H9 (cell line): ENCODE data around the gene AFDN. TPM values are rescaled to one million over a fixed set of nuclear protein-coding genes. Genes with fewer than 3 reads are reported as not detected.

Experiments
- DNase-seq: peaks from one replicate; pipeline ENCODE4 v3.0.0-alpha.2; 2017
- H2AFZ ChIP-seq: one replicate; pipeline ENCODE4 v1.6.1; 2013; ENCODE audit warnings: mild to moderate bottlenecking, low read length, control low read depth, moderate library complexity
- H2AK5ac ChIP-seq: 2 replicates; pipeline ENCODE4 v1.6.1; 2013; ENCODE audit warnings: low read length, control low read depth, mixed read lengths; ENCODE audit not compliant: insufficient read length
- H2BK120ac ChIP-seq: one replicate; pipeline ENCODE4 v1.6.1; 2013; ENCODE audit warnings: low read depth, mild to moderate bottlenecking, low read length, control low read depth, inconsistent platforms; ENCODE audit not compliant: poor library complexity, severe bottlenecking
- H2BK12ac ChIP-seq: 2 replicates; pipeline ENCODE4 v1.6.1; 2013; ENCODE audit warnings: low read length, control low read depth, mixed read lengths, low read depth; ENCODE audit not compliant: insufficient read length
- H2BK15ac ChIP-seq: 2 replicates; pipeline ENCODE4 v1.6.1; 2013; ENCODE audit warnings: low read depth, low read length, control low read depth
- H2BK20ac ChIP-seq: one replicate; pipeline ENCODE4 v1.6.1; 2013; ENCODE audit warnings: low read depth, mild to moderate bottlenecking, low read length, control low read depth, inconsistent platforms; ENCODE audit not compliant: poor library complexity, severe bottlenecking
- H2BK5ac ChIP-seq: 2 replicates; pipeline ENCODE4 v1.6.1; 2013; ENCODE audit warnings: low read length, control low read depth, mixed read lengths; ENCODE audit not compliant: insufficient read length
- H3K14ac ChIP-seq: 2 replicates; pipeline ENCODE4 v1.6.1; 2013; ENCODE audit warnings: low read length, control low read depth; ENCODE audit not compliant: insufficient read depth
- H3K18ac ChIP-seq: 2 replicates; pipeline ENCODE4 v1.6.1; 2013; ENCODE audit warnings: low read depth, mild to moderate bottlenecking, mixed read lengths, low read length, control low read depth; ENCODE audit not compliant: insufficient read length
- H3K23ac ChIP-seq: 2 replicates; pipeline ENCODE4 v1.6.1; 2013; ENCODE audit warnings: low read length, control low read depth, mixed read lengths, low read depth; ENCODE audit not compliant: insufficient read length
- H3K23me2 ChIP-seq: 2 replicates; pipeline ENCODE4 v1.6.1; 2013; ENCODE audit warnings: low read depth, mild to moderate bottlenecking, mixed read lengths, low read length, control low read depth; ENCODE audit not compliant: insufficient read length, poor library complexity, severe bottlenecking
- H3K27ac ChIP-seq: 2 replicates; pipeline ENCODE4 v1.5.1; 2013; ENCODE audit warnings: low read length, control low read depth, mixed read lengths, low read depth; ENCODE audit not compliant: insufficient read length
- H3K27me3 ChIP-seq: 2 replicates; pipeline ENCODE4 v1.6.1; 2013; ENCODE audit warnings: low read length, control low read depth, inconsistent platforms; ENCODE audit not compliant: insufficient read depth
- H3K4ac ChIP-seq: 2 replicates; pipeline ENCODE4 v1.6.1; 2013; ENCODE audit warnings: low read depth, mild to moderate bottlenecking, control low read depth, inconsistent platforms, low read length, moderate library complexity
- H3K4me1 ChIP-seq: 2 replicates; pipeline ENCODE4 v1.6.1; 2013; ENCODE audit warnings: low read length, control low read depth, inconsistent platforms; ENCODE audit not compliant: insufficient read depth
- H3K4me2 ChIP-seq: 2 replicates; pipeline ENCODE4 v1.6.1; 2013; ENCODE audit warnings: low read length, control low read depth, mixed read lengths; ENCODE audit not compliant: insufficient read length, insufficient read depth
- H3K56ac ChIP-seq: 2 replicates; pipeline ENCODE4 v1.6.1; 2013; ENCODE audit warnings: low read depth, mild to moderate bottlenecking, mixed read lengths, low read length, control low read depth; ENCODE audit not compliant: insufficient read length
- H3K79me1 ChIP-seq: 2 replicates; pipeline ENCODE4 v1.6.1; 2013; ENCODE audit warnings: low read depth, mild to moderate bottlenecking, moderate library complexity, low read length, control low read depth, inconsistent platforms; ENCODE audit not compliant: insufficient read depth, poor library complexity, severe bottlenecking
- H3K79me2 ChIP-seq: 2 replicates; pipeline ENCODE4 v1.6.1; 2013; ENCODE audit warnings: low read length, control low read depth, inconsistent platforms; ENCODE audit not compliant: insufficient read depth
- H3K9ac ChIP-seq: 2 replicates; pipeline ENCODE4 v1.6.1; 2013; ENCODE audit warnings: low read length, control low read depth, mixed read lengths; ENCODE audit not compliant: insufficient read length; ENCODE audit errors: extremely low read depth
- H3K9me3 ChIP-seq: one replicate; pipeline ENCODE4 v1.6.1; 2013; ENCODE audit warnings: low read depth, low read length, inconsistent platforms; ENCODE audit not compliant: control insufficient read depth
- H3T11ph ChIP-seq: one replicate; pipeline ENCODE4 v1.6.1; 2013; ENCODE audit warnings: mild to moderate bottlenecking, low read length, control low read depth, inconsistent platforms
- H4K20me1 ChIP-seq: one replicate; pipeline ENCODE4 v1.6.1; 2013; ENCODE audit not compliant: control insufficient read depth, insufficient read length, insufficient read depth
- H4K5ac ChIP-seq: 2 replicates; pipeline ENCODE4 v1.6.1; 2013; ENCODE audit warnings: low read depth, mild to moderate bottlenecking, mixed read lengths, low read length, control low read depth; ENCODE audit not compliant: insufficient read length
- H4K8ac ChIP-seq: replicated peaks from 2 replicates; pipeline ENCODE4 v1.6.1; 2013; ENCODE audit warnings: low read length, control low read depth, mixed read lengths, low read depth; ENCODE audit not compliant: insufficient read length
- H4K91ac ChIP-seq: 2 replicates; pipeline ENCODE4 v1.6.1; 2013; ENCODE audit warnings: low read depth, mild to moderate bottlenecking, moderate library complexity, mixed read lengths, low read length, control low read depth; ENCODE audit not compliant: insufficient read length
- H3K27ac Mint-ChIP-seq, 3 experiments: 2 replicates in 2 of 3; 3 replicates in 1 of 3; pipeline ENCODE4 v1.8.0; 2020 to 2021; ENCODE audit warnings: mixed read lengths in 3 of 3, mild to moderate bottlenecking in 1 of 3, moderate library complexity in 1 of 3
- H3K27me3 Mint-ChIP-seq: 2 replicates; pipeline ENCODE4 v1.8.0; 2021; ENCODE audit warnings: low read depth, mild to moderate bottlenecking, moderate library complexity, mixed read lengths
- H3K36me3 Mint-ChIP-seq, 3 experiments: 2 replicates in 2 of 3; 3 replicates in 1 of 3; pipeline ENCODE4 v1.8.0; 2020 to 2021; ENCODE audit warnings: low read depth in 3 of 3, mixed read lengths in 3 of 3; ENCODE audit not compliant: insufficient read depth in 1 of 3
- H3K4me1 Mint-ChIP-seq, 2 experiments: 2 replicates each; pipeline ENCODE4 v1.8.0; 2020; ENCODE audit warnings: mixed read lengths in 2 of 2
- H3K4me3 Mint-ChIP-seq, 2 experiments: 2 replicates in 1 of 2; 3 replicates in 1 of 2; pipeline ENCODE4 v1.8.0; 2020 to 2021; ENCODE audit warnings: mild to moderate bottlenecking in 2 of 2, mixed read lengths in 2 of 2, moderate library complexity in 1 of 2
- H3K9me3 Mint-ChIP-seq, 2 experiments: 2 replicates in 1 of 2; 3 replicates in 1 of 2; pipeline ENCODE4 v1.8.0; 2020; ENCODE audit warnings: mild to moderate bottlenecking in 2 of 2, mixed read lengths in 2 of 2, moderate library complexity in 1 of 2
- WGBS: extraction: QIAGEN DNeasy Blood & Tissue Kit; methylation state at CpG from one replicate; pipeline ENCODE4 v1.1.7; 2013; ENCODE audit warnings: missing lambda C conversion rate, low lambda C conversion rate, mixed read lengths; ENCODE audit not compliant: insufficient read length; ENCODE audit errors: extremely low coverage; 5-methylcytosine and 5-hydroxymethylcytosine counted together
- total RNA-seq: library from RNA; stranded (reverse); gene quantifications from 2 replicates; pipeline ENCODE4 v1.2.1, GENCODE V29; 2021
- TF ChIP-seq, protein P1 (sequence below): fragments of 200-600 bp; sonication (generic); conservative IDR thresholded peaks from 3 replicates; pipeline ENCODE4 v1.8.0; 2021; ENCODE audit warnings: antibody characterized with exemption, mild to moderate bottlenecking

The AFDN gene
- total RNA-seq, 1 experiment from 2014 or later = 157 TPM

DNA sequence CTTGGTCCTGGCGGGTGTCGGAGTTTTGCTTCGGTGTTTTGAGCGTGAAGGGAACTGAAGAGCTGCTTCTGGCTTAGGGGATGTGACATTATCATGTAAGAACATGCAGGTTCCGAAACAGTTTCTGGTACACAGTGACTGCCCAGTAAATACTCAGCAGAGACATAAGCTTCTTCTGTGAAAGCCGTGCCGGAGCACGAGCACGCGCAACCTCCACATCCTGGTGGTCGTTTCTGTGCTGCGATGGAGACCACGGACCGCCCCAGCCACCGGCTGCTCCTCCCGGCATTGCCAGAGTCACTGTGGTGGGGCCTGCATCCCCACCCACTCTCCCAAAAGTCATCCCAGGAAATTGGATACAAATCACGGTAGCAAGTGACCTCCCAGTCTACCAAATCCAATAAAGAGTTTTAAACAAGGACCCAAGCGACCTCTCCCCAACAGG, 189.5 kb downstream of the AFDN start:
- no peak overlapping the region for H2BK15ac ChIP-seq
- H3K36me3 Mint-ChIP-seq = peaks cover 0 to 21% (median 3%) of the 10 kb centered on the region in 3 experiments; a peak in 5 of 7 replicates
- no peak overlapping the region for H3K4me2 ChIP-seq
- no peak overlapping the region for H2AFZ ChIP-seq
- H2BK120ac ChIP-seq = no peak overlapping the region
- H2BK20ac ChIP-seq = no peak overlapping the region
- H3K27ac ChIP-seq = no peak overlapping the region
- no peaks in the 10 kb centered on the region for H3K9me3 ChIP-seq
- TF ChIP-seq, protein P1, sequence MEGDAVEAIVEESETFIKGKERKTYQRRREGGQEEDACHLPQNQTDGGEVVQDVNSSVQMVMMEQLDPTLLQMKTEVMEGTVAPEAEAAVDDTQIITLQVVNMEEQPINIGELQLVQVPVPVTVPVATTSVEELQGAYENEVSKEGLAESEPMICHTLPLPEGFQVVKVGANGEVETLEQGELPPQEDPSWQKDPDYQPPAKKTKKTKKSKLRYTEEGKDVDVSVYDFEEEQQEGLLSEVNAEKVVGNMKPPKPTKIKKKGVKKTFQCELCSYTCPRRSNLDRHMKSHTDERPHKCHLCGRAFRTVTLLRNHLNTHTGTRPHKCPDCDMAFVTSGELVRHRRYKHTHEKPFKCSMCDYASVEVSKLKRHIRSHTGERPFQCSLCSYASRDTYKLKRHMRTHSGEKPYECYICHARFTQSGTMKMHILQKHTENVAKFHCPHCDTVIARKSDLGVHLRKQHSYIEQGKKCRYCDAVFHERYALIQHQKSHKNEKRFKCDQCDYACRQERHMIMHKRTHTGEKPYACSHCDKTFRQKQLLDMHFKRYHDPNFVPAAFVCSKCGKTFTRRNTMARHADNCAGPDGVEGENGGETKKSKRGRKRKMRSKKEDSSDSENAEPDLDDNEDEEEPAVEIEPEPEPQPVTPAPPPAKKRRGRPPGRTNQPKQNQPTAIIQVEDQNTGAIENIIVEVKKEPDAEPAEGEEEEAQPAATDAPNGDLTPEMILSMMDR = no peak
- no peak overlapping the region for H2BK12ac ChIP-seq
- H3K56ac ChIP-seq = no peak overlapping the region
- DNase-seq = no peak
- no peaks in the 10 kb centered on the region for H3K4me1 ChIP-seq
- H3K4me1 Mint-ChIP-seq = peaks cover 13 to 14% of the 10 kb centered on the region in 2 experiments
- WGBS = no CpG with 5 or more reads among the region's 18 CpGs
- no peak overlapping the region for H3K18ac ChIP-seq
- peak overlapping the region in 1 of 3 experiments; percentile 28; a peak in 1 of 7 replicates for H3K27ac Mint-ChIP-seq
- no peak overlapping the region for H2AK5ac ChIP-seq
- no peak overlapping the region for H3K4ac ChIP-seq
- H3T11ph ChIP-seq = no peak overlapping the region
- H4K91ac ChIP-seq = no peak overlapping the region
- H3K23me2 ChIP-seq = no peaks in the 10 kb centered on the region
- H3K9ac ChIP-seq = no peak overlapping the region
- no peaks in the 10 kb centered on the region for H3K79me2 ChIP-seq
- H3K23ac ChIP-seq = no peak overlapping the region
- peaks cover 10 to 13% of the 10 kb centered on the region in 2 experiments for H3K9me3 Mint-ChIP-seq
- no peaks in the 10 kb centered on the region for H3K27me3 ChIP-seq
- H3K27me3 Mint-ChIP-seq = peaks cover 2% of the 10 kb centered on the region; the same call in 1 of the 2 replicates
- no peak overlapping the region for H4K8ac ChIP-seq
- no peak overlapping the region for H3K14ac ChIP-seq
- no peak overlapping the region for H3K4me3 Mint-ChIP-seq
- H3K79me1 ChIP-seq = no peaks in the 10 kb centered on the region
- H4K5ac ChIP-seq = no peak overlapping the region
- H2BK5ac ChIP-seq = no peak overlapping the region
- no peaks in the 10 kb centered on the region for H4K20me1 ChIP-seq
